Stimulated activated CD4-positive, alpha-beta T cell treated with anti-CD3 and anti-CD28 coated beads, Interleukin-4, amount 100 ng/mL, for 48 hours (primary cell): ENCODE results near the gene EFNA4.

ENCODE experiments used
- DNase-seq, 2 donors: peaks; one replicate each; pipeline ENCODE4 v3.0.0-alpha.2; 2020; ENCODE audit warnings: low read depth in 2 of 2

The EFNA4 gene, protein sequence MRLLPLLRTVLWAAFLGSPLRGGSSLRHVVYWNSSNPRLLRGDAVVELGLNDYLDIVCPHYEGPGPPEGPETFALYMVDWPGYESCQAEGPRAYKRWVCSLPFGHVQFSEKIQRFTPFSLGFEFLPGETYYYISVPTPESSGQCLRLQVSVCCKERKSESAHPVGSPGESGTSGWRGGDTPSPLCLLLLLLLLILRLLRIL

DNA sequence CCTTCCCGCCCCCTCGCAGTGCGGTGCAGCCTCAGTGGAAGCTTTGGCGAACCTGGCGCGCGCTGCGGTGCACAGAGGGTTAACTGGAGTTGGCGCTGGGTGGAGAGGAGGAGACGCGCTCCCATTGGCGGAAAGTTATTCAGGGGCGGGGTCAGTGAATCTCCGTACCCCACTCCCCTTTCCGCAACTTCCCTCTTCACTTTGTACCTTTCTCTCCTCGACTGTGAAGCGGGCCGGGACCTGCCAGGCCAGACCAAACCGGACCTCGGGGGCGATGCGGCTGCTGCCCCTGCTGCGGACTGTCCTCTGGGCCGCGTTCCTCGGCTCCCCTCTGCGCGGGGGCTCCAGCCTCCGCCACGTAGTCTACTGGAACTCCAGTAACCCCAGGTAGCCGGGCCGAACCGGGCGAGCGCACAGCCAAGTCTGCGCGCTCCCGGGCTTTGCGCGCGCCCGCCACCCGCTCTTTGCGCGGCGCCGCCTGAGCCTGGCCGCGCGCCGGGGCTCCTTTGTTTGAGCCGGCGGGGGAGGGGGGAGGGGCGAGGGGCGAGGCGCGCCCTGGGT lies at the start of gene EFNA4:
Gene EFNA4 (plus strand): TSS at position 191 of the 561 bp plus-strand sequence. CDS start 84 bp downstream, at position 275.
- peak; percentile 70 to 81 for DNase-seq

DNA sequence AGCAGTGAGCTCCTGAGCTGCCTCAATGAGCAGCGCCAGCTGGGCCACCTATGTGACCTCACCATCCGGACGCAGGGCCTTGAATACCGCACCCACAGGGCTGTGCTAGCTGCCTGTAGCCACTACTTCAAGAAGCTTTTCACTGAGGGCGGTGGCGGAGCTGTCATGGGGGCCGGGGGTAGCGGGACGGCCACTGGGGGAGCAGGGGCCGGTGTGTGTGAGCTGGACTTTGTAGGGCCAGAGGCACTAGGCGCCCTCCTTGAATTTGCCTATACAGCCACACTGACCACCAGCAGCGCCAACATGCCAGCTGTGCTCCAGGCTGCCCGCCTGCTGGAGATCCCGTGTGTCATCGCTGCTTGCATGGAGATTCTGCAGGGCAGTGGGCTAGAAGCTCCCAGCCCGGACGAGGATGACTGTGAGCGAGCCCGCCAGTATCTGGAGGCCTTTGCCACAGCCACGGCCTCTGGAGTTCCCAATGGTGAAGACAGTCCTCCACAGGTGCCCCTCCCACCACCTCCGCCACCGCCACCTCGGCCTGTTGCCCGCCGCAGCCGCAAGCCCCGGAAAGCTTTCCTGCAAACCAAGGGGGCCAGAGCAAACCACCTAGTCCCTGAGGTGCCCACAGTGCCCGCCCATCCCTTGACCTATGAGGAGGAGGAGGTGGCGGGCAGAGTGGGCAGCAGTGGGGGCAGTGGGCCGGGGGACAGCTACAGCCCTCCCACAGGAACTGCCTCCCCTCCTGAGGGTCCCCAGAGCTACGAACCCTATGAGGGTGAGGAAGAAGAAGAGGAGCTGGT lies 48.6 kb upstream of the EFNA4 start:
- DNase-seq: no peak

DNA sequence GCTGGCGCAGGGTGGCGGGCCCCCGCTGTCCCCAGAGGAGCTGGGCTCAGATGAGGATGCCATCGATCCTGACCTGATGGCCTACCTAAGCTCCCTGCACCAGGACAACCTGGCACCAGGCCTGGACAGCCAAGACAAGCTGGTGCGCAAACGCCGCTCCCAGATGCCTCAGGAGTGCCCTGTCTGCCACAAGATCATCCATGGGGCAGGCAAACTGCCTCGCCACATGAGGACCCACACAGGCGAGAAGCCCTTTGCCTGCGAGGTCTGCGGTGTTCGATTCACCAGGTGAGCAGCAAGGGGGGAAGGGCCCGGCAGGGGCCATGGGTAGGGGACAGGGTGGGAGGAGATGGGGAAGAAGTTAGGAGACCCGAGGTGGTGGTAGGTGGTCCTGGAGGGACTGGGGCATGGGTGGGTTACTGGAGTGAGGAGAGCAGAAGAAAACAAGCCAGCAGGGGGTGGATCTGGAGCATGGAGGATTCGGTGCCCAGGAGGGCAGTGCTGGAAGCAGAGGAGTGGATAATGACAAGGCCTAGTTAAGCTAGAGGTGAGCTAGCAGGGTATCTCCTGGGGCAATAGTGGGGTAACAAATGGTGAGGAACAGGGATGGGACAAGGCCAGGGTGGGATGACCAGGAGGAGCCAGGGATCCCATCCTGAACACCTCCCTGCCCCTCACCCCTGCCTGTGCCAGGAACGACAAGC lies 47.9 kb upstream of the EFNA4 start:
- no peak for DNase-seq

DNA sequence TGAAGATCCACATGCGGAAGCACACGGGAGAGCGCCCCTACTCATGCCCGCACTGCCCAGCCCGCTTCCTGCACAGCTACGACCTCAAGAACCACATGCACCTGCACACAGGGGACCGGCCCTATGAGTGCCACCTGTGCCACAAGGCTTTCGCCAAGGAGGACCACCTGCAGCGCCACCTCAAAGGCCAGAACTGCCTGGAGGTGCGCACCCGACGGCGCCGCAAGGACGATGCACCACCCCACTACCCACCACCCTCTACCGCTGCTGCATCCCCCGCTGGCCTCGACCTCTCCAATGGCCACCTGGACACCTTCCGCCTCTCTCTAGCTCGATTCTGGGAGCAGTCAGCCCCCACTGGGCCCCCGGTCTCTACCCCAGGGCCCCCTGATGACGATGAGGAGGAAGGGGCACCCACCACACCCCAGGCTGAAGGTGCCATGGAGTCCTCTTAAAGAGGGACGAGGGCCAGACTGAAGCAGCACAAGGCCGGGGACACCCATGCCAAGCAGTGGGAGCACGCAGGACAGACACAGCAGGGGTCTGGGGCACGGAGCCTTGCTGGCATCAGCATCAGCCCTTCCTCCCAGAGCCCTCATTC lies 47.2 kb upstream of the EFNA4 start:
- no peak for DNase-seq

DNA sequence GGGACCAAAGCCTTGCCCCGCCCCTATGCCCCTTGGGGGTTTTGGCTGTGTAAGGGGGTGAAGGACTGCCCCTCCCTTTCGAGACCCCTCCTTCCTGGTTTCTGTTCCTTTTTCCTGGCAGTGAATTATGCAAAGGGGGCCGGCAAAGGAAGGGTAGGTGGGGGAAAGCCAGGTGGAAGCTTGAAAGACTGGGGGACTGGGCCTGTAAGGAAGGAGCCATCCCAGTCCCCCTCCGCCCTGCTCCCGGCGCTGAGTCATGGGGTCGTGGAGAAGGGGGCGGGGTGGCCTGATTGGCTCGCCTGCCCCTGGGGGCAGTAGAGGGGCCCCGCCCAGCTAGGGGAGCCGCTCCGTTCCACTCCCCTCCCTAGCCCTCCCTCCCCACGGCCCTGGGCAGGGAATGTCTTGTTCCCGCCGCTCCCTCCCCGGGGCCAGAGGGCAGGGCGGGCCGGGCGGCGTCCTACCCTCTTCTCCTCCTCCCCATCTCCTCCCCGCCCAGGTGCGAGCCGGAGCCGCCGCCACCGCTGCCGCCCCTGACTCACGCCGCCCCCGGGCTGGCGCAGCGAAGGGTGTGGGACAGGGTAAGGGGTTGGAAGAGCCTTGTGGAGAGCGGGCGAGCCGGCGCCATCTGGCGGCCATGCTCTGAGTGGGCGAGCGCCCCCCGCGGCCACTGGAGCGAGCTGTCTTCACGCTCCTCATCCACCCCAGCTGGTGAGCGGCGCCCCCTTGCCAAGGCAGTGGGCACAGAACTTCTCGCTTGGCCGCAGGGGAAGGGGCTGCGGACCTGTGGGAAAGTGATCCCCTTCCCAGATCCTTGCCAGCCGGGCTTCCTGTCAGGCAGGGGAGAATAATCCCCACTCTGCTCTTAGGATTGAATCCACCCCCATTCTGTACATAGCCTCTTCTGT lies 46.2 kb upstream of the EFNA4 start:
- peak; percentile 87 to 92 for DNase-seq

DNA sequence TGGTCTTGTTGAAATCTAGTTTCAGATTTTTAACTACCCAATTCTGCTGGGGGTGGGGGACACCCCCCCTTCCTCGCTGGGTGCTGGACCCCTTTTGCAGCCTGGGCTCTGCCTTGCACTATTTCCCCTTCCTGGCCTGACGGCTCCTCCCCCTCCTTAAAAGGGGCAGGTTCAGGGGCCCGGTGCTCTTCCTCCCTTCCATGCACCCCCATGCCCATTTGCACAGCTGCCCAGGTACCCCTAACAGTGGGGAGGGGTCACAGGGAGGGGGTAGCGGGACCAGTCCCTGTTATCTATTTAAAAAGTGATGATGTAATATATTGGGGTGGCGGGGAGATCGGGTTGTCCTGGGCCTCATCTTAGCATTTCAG lies 45.6 kb upstream of the EFNA4 start:
- no peak for DNase-seq

DNA sequence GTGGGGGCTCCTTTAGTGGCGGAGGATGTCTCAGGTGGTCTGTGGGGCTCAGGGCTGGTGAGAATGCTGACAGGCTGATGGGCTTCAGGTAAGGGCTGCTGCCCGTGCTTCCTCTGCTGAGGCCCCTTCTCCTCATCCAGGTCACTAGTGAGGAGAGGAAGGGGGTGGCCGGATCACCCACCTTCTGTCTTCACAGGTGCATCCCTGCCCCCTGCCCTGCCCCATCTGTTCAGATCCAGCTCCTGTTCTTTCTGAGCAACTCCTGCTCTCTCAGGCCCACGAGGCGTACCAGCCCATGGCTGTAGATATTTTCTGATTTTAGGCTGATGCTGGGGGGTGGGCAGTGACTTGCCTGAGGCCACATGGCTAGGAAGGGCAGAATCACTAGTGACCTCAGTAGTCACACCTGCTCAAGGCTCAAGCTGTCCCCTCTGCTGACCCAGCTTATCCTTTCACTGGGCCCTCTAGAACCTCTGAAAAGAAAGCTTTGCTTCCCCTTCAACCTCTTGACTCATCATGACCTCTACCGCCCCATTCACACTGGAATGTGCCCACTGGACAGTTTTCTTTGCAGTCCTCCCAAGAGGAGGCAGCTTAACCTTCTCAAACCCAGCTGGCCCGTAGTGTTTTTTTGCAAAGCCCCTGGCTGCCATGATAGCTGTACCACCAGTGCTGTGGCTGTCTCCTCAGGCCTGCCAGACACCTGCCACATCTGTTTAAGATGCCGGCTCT lies 44.8 kb upstream of the EFNA4 start:
- DNase-seq: no peak

DNA sequence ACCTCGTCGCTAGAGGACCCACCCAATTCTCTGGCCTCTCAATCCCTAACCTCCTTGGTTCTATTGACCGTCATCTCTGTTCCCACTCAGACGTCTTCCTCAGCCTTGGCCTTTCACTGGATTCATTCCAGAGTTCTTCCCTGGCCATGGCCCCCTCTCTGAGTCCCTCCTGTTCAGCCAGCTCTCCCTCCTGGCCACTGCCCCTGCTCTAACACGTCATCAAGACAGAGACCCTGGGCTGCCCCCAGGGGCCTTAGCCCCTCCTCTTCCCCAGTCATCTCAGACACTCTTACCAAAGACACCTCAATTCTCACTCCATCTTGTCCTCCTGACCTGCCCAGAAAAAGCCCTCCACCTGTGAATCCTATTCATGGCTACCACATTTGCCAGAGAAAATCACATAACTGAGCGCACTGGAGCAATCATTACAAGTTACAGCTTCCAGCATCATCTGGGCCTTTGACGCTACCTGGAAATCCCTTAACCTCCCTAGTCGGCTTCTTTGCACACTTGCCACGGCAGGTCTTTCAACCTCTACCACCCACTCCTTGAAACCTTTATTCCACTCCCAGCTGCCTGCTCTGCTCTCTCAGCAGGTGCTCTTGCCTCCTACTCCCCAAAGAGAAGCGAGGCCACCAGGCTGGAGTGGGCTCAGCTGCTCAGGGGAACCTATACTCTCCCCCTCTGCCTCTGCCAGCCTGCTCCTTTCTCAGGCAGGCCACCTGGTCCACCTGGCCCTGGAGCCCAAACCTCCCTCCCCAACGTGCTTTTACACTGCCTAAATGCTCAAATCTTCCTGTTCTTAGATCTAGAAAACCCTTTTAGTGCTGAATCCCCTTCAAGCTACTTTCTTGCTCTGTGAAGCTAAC lies 43.9 kb upstream of the EFNA4 start:
- DNase-seq: no peak

DNA sequence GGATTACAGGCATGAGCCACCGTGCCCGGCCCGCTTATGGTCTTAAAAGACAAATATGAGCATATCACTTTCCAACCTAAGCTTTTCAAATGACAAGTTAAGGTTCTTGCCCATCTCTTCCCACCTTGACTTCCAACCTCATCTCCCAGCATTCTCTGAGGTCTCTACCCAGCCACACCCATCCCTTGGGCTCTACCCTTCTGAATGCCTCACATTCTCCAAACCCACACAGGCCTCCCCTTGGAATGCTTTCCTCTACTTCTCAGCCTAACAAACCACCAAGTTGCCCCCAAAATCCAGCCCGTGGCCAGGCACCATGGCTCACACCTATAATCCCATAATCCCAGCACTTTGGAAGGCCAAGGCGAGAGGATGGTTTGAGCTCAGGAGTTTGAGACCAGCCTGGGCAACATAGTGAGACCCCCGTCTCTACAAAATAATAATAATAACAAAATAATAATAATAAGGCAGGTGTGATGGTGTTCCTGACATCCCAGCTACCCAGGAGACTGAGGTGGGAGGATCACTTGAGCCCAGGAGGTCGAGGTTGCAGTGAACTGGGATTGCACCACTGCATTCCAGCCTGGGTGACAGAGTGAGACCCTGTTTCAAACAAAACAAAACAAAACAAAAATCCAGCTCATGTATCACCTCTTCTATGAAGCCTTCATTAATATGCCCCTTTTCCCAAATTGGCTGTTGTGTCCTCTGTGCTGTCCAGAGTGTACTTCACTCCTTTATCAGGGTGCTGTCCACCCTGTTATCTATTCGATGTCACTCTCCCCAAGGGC lies 41.2 kb upstream of the EFNA4 start:
- no peak for DNase-seq

DNA sequence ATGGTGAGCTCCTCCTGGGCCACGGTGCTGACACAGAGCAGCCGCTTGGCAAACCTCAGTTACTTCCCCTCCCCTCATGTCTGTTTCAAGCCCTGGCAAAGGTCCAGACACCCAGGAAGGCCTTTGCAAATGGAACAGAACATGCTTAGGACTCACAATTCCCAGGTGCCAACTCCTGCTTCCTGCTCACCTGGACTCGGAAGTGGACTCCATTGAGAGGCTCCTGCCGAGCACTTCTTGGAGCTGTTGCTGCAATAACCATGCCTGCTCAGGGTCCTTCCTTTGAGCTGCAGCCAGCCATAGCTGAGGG lies 40.7 kb upstream of the EFNA4 start:
- DNase-seq: no peak

DNA sequence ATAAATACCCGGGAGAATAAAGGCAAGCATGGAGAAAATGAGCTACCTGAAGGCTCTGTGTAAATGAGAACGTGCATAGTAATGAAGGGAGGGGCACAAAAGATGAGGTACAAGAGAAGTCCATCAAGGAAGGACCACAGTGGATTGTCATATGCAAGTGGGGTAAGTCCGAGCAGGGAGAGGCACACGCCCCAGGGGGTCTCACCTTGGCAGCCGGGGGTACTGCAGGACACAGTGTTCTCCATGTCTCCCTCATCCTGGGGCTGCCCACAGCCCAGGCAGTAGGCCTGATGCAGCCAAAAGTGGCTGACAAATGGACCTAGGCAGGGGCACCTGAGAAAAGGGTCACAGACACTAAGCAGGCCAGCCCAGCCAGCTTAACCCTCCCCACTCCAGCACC lies 39.9 kb upstream of the EFNA4 start:
- no peak for DNase-seq

DNA sequence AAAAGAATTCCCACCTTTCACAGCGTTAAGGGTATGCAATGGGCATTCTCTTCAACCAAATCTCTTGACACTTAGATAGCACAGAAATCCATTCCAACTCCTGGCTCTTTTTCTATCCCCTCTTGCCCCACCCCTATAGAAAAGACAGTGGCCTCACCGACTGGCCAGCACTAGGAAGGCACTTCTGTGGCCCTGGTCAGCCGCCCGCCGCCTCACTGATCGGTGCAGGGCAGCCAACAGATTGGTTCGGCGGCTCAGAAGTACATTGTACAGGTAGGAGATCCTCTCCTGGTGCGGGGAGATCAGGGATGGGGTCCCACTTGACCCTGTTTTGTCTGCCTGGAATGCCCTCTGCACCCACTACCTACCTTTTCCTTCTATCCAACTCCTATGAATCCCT lies 39.2 kb upstream of the EFNA4 start:
- DNase-seq: no peak

DNA sequence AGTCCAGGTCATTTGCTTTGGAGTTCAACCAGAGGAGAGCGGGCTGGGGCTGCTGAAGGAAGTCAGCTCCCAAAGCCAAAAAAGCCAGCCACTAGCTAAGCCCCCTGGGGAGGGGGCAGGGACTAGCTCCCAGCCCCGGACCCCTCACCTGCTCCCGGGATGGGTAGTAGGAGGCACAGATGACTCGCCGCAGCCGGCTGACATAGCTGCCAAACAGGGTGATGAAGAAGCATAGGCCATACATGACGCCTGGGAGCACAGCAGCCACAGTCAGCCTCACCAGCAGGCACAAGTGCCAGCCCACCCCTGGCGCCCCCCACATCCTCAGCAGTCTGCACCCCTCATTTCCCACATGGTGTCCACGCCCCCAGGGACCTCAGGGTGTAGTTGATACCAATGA lies 37.4 kb upstream of the EFNA4 start:
- no peak for DNase-seq

DNA sequence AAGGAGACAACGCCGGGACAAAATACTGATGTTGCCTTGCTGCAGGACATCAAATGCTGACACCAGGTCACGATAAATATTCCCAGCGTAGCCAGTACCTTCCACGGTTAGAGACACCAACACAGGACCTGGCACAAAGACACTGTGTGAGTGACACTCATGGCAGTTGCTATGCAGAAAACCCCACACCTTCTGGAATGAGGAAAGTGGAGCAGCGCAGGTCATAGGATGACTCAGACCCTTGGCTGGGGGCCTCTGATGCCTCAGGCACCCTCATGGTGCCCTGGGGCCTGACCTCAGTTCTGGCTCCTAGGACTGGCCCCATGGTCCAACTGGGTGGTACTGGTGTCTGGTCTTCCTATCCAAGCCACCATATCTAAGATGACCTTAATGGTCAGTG lies 37.0 kb upstream of the EFNA4 start:
- no peak for DNase-seq

DNA sequence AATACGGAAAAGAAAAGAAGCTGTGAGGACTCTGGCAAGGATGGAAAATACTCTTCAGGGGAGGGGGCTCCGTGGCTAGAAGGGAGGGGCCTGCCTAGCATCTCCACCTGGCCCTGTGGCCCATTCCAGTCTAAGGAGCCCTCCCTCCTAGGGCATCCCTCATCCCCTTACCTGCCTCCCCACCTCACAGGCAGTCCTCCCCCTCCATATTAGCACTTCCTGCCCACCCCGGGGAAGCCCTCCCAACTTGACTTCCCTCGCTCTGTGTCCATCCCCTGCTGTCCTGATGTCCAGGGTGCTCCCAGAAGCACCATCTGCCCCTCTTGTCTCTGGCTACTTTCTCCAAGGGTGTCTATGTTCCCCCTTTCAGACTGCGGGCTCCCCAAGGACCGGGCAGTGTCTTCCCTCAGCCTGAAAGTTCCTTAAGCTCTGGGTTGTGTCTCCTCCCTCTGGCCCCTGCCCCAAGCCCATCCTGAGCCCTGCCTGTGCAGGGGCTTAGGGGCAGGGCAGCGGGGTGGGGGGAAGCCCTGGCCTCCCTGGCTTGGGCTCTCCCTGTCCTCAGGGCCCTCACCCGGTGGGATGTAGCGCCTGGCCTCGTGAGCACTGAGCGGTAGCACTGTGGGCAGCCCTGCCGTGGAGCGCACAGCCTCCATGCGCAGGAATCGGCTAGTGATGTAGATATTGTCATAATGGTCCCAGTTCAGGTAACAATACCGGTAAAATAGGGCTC lies 33.9 kb upstream of the EFNA4 start:
- DNase-seq: no peak

DNA sequence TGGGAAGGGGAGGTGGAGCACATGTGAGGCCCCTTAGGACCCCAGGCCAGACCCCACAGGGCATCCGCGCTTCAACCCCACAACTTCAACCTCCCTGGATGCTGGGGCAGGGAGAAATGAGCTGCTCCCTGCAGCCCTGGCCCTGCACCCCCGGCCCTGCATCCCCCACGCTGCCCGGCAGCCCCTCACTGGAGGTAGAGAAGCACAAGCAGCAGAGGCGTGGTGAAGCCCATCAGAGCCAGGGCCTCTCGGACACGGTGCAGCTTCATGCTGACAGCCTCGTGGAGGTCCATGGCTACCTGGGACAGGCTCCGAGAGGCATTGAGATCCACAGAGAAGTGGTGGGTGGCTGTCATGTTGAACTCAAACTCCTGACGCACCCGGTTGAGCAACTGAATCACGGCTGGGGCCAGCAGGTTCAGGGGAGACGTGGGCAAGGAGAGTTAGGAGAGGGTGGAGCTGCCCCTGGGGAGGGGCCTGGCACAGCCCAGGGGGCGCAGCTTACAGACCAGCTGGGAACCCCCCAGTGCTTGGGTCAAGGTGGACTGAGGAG lies 33.2 kb upstream of the EFNA4 start:
- no peak for DNase-seq

DNA sequence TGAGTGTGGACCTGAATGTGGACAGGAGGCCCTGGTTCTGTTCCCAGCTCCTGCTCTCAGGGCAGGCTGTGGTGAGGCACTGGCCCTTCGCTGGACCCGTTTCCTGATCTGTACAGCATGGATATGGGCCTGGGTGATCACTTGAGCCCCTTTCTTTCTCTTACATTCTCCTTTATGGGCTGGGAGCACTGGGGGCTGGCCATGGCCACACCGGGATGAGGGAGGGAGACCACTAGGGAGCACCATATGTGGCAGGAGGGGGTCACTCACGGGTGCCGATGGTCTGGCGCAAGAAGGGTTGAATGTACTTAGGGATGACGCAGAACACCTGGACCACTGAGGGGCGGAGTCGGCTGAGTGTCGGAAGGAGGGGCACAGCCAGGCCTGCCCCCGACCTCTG lies 32.6 kb upstream of the EFNA4 start:
- DNase-seq: no peak

DNA sequence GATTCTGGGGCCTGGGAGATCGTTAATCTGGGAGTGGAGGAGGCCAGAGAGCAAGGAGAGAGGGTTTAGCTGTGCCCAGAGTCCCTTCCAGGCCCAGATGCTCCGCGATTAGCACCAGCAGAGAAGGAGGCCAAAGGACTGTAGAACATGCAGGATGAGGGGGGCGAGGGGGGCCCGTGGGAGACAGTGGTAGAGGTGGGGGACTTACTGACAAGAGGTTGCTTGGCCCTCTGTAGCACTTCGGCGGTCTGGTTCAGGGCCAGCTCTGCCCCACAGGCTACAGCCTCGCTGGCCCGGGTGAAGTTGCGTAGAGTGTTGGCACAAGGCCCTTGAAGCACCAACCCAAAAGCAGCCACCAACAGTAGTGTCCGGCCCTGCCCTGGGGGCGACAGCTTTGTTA lies 30.7 kb upstream of the EFNA4 start:
- DNase-seq: no peak
